ENCODE data around the gene RANBP1. TPM values are rescaled to one million over a fixed set of nuclear protein-coding genes. Genes with fewer than 3 reads are reported as not detected.

The RANBP1 gene
- total and polyA plus RNA-seq, 12 donors, result 31.8 to 71.7 (median 39.0) TPM

- no peak overlapping the region for H3K4me3 ChIP-seq
- 93 to 98% methylated on average over 17 of the region's 17 CpGs for WGBS, 2 donors
- H3K27ac ChIP-seq, result no peak overlapping the region
- H3K27me3 ChIP-seq, result no peaks in the 10 kb centered on the region
- peaks cover 32 to 35% (median 33%) of the 10 kb centered on the region in 9 donors for H3K4me1 ChIP-seq
- H3K9me3 ChIP-seq, result no peaks in the 10 kb centered on the region
- DNase-seq (no peak), ATAC-seq (no peak)
- TF ChIP-seq CTCF (IDR thresholded peaks at IDR 0.05), result no peak
- H3K36me3 ChIP-seq, result peaks cover 0 to 53% (median 7%) of the 10 kb centered on the region in 9 donors
- intact Hi-C loops (cut with DNase I), result no loop called here
Observed at GRCh38 chr22:20140521-20140964, 24.6 kb downstream of the RANBP1 start.

GRCh38 chr22:20141186-20142077, 25.5 kb downstream of the RANBP1 start:
- no peak for DNase-seq
- intact Hi-C loops (cut with DNase I), result no loop called here

GRCh38 chr22:20142711-20143621, 27.1 kb downstream of the RANBP1 start:
- Histone ChIP-seq H3K27ac (no peak overlapping the region), H3K36me3 (peaks cover 0 to 60% (median 7%) of the 10 kb centered on the region in 9 donors), H3K9me3 (no peaks in the 10 kb centered on the region), H3K4me1 (peaks cover 8 to 11% (median 9%) of the 10 kb centered on the region in 9 donors), H3K27me3 (no peaks in the 10 kb centered on the region), H3K4me3 (no peak overlapping the region)
- TF ChIP-seq CTCF (IDR thresholded peaks at IDR 0.05), result no peak
- intact Hi-C loops (cut with DNase I), result no loop called here
- WGBS, 2 donors, result 95 to 96% methylated on average over 63 to 65 of the region's 65 CpGs
- DNase-seq (no peak), ATAC-seq (no peak)

More at GRCh38 chr22:20141186-20142077, 25.5 kb downstream of the RANBP1 start:
- Histone ChIP-seq H3K27me3 (no peaks in the 10 kb centered on the region), H3K9me3 (no peaks in the 10 kb centered on the region), H3K4me1 (peaks cover 23 to 26% (median 24%) of the 10 kb centered on the region in 9 donors), H3K4me3 (no peak overlapping the region), H3K36me3 (peaks cover 0 to 60% (median 7%) of the 10 kb centered on the region in 9 donors), H3K27ac (no peak overlapping the region)
- no peak for ATAC-seq
- 88% methylated on average over 22 of the region's 22 CpGs for WGBS, 2 donors
- no peak for TF ChIP-seq CTCF (IDR thresholded peaks at IDR 0.05)

Data from heart right ventricle (tissue), 16 donors.